Suprapubic skin (tissue), 3 donors: Measurements from ENCODE around the gene C14orf119.

Experiments
- CTCF ChIP-seq, 2 donors: fragments of 200-600 bp in 1 of 2; fragments of 450-650 bp in 1 of 2; sonication (generic) in 1 of 2; IDR thresholded peaks; one replicate each; pipeline ENCODE4 v1.5.1; 2016 to 2019; ENCODE audit warnings: antibody characterized with exemption in 2 of 2, mild to moderate bottlenecking in 1 of 2, moderate library complexity in 1 of 2
- POLR2A ChIP-seq, 2 donors: fragments of 450-650 bp; IDR thresholded peaks; one replicate each; pipeline ENCODE4 v1.6.1; 2017; ENCODE audit warnings: antibody characterized with exemption in 2 of 2, mild to moderate bottlenecking in 2 of 2, moderate library complexity in 2 of 2

GRCh38 chr14:23051141-23052057 lies 43.9 kb upstream of the C14orf119 start:
- TF ChIP-seq POLR2A (IDR thresholded peaks at IDR 0.05) (no peak), CTCF (IDR thresholded peaks at IDR 0.05) (no peak)
